HepG2 (cell line): ENCODE data around the gene SERPIND1.
A peak's percentile ranks its signal among the peaks of the same experiment; 100 is the strongest.

ENCODE experiments used
- DPF2 ChIP-seq: sonication (generic); formaldehyde crosslinking; IDR thresholded peaks from 2 replicates; pipeline ENCODE4 v1.4.0; 2020; ENCODE audit warnings: mild to moderate bottlenecking, low read depth, missing genetic modification reagents, borderline replicate concordance
- HCFC1 ChIP-seq: fragments of 150-350 bp; IDR thresholded peaks from 2 replicates; pipeline ENCODE4 v1.6.1; 2014; ENCODE audit warnings: low read depth, low read length
- JUND ChIP-seq: sonication (generic); formaldehyde crosslinking; IDR thresholded peaks from 2 replicates; pipeline ENCODE4 v1.8.0; 2022; ENCODE audit warnings: mild to moderate bottlenecking, missing genetic modification reagents
- KLF13 ChIP-seq: sonication (generic); formaldehyde crosslinking; IDR thresholded peaks from 2 replicates; pipeline ENCODE4 v1.4.0; 2020; ENCODE audit warnings: mild to moderate bottlenecking, missing genetic modification reagents
- NFYB ChIP-seq: sonication (generic); formaldehyde crosslinking; IDR thresholded peaks from 2 replicates; pipeline ENCODE4 v1.4.0; 2020; ENCODE audit warnings: missing genetic modification reagents
- POLR2A ChIP-seq, 2 experiments: IDR thresholded peaks; 2 replicates each; pipeline ENCODE4 v1.6.1; 2011; ENCODE audit warnings: low read depth in 2 of 2, low read length in 2 of 2, mild to moderate bottlenecking in 1 of 2, moderate library complexity in 1 of 2; ENCODE audit not compliant: insufficient read depth in 1 of 2
- TEAD2 ChIP-seq: sonication (generic); formaldehyde crosslinking; IDR thresholded peaks from 2 replicates; pipeline ENCODE4 v1.9.0; 2021; ENCODE audit warnings: missing genetic modification reagents
- ZC3H13 ChIP-seq: sonication (generic); formaldehyde crosslinking; IDR thresholded peaks from 2 replicates; pipeline ENCODE4 v1.8.1; 2023; ENCODE audit warnings: mild to moderate bottlenecking, missing genetic modification reagents, moderate library complexity
- ZNF207 ChIP-seq: fragments of 450-650 bp; IDR thresholded peaks from 2 replicates; pipeline ENCODE4 v1.6.1; 2016; ENCODE audit warnings: antibody characterized with exemption, borderline replicate concordance
- ZNF274 ChIP-seq: sonication (generic); formaldehyde crosslinking; IDR thresholded peaks from 2 replicates; pipeline ENCODE4 v1.5.1; 2020; ENCODE audit warnings: mild to moderate bottlenecking, missing genetic modification reagents
- TF ChIP-seq, protein P1 (sequence below): sonication (generic); formaldehyde crosslinking; IDR thresholded peaks from 2 replicates; pipeline ENCODE4 v1.4.0; 2020; ENCODE audit warnings: missing genetic modification reagents
- TF ChIP-seq, protein P2 (sequence below): sonication (generic); formaldehyde crosslinking; IDR thresholded peaks from 2 replicates; pipeline ENCODE4 v1.8.0; 2022; ENCODE audit warnings: low read depth, missing genetic modification reagents
- TF ChIP-seq, protein P3 (sequence below): sonication (generic); formaldehyde crosslinking; IDR thresholded peaks from 2 replicates; pipeline ENCODE4 v1.5.0; 2020; ENCODE audit warnings: mild to moderate bottlenecking, missing genetic modification reagents, moderate library complexity
- TF ChIP-seq, protein P4 (sequence below): sonication (generic); formaldehyde crosslinking; conservative IDR thresholded peaks from 2 replicates; pipeline ENCODE4 v1.4.0; 2020; ENCODE audit warnings: missing genetic modification reagents

DNA sequence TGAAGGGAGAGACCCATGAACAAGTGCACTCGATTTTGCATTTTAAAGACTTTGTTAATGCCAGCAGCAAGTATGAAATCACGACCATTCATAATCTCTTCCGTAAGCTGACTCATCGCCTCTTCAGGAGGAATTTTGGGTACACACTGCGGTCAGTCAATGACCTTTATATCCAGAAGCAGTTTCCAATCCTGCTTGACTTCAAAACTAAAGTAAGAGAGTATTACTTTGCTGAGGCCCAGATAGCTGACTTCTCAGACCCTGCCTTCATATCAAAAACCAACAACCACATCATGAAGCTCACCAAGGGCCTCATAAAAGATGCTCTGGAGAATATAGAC lies 5.9 kb downstream of the SERPIND1 start:
- TF ChIP-seq, protein P1, sequence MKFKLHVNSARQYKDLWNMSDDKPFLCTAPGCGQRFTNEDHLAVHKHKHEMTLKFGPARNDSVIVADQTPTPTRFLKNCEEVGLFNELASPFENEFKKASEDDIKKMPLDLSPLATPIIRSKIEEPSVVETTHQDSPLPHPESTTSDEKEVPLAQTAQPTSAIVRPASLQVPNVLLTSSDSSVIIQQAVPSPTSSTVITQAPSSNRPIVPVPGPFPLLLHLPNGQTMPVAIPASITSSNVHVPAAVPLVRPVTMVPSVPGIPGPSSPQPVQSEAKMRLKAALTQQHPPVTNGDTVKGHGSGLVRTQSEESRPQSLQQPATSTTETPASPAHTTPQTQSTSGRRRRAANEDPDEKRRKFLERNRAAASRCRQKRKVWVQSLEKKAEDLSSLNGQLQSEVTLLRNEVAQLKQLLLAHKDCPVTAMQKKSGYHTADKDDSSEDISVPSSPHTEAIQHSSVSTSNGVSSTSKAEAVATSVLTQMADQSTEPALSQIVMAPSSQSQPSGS = no peak
- TF ChIP-seq ZNF274 (no peak), NFYB (CRISPR knock-in tag) (no peak), ZC3H13 (no peak), POLR2A (IDR thresholded peaks at IDR 0.05; ENCODE audit: insufficient read depth in 1 of 2, low read depth in 2 of 2, low read length in 2 of 2) (peak in 1 of 2 experiments; percentile 10; a peak in 1 of 4 replicates), DPF2 (CRISPR knock-in tag) (no peak), JUND (no peak), TEAD2 (CRISPR knock-in tag) (no peak), ZNF207 (no peak), KLF13 (CRISPR knock-in tag) (no peak), HCFC1 (no peak)
- TF ChIP-seq, protein P2, sequence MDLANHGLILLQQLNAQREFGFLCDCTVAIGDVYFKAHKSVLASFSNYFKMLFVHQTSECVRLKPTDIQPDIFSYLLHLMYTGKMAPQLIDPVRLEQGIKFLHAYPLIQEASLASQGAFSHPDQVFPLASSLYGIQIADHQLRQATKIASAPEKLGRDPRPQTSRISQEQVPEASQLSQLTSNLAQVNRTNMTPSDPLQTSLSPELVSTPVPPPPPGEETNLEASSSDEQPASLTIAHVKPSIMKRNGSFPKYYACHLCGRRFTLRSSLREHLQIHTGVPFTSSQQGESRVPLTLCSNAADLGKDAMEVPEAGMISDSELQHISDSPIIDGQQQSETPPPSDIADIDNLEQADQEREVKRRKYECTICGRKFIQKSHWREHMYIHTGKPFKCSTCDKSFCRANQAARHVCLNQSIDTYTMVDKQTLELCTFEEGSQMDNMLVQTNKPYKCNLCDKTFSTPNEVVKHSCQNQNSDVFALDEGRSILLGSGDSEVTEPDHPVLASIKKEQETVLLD = no peak
- TF ChIP-seq, protein P3, sequence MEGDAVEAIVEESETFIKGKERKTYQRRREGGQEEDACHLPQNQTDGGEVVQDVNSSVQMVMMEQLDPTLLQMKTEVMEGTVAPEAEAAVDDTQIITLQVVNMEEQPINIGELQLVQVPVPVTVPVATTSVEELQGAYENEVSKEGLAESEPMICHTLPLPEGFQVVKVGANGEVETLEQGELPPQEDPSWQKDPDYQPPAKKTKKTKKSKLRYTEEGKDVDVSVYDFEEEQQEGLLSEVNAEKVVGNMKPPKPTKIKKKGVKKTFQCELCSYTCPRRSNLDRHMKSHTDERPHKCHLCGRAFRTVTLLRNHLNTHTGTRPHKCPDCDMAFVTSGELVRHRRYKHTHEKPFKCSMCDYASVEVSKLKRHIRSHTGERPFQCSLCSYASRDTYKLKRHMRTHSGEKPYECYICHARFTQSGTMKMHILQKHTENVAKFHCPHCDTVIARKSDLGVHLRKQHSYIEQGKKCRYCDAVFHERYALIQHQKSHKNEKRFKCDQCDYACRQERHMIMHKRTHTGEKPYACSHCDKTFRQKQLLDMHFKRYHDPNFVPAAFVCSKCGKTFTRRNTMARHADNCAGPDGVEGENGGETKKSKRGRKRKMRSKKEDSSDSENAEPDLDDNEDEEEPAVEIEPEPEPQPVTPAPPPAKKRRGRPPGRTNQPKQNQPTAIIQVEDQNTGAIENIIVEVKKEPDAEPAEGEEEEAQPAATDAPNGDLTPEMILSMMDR = no peak
- TF ChIP-seq, protein P4, sequence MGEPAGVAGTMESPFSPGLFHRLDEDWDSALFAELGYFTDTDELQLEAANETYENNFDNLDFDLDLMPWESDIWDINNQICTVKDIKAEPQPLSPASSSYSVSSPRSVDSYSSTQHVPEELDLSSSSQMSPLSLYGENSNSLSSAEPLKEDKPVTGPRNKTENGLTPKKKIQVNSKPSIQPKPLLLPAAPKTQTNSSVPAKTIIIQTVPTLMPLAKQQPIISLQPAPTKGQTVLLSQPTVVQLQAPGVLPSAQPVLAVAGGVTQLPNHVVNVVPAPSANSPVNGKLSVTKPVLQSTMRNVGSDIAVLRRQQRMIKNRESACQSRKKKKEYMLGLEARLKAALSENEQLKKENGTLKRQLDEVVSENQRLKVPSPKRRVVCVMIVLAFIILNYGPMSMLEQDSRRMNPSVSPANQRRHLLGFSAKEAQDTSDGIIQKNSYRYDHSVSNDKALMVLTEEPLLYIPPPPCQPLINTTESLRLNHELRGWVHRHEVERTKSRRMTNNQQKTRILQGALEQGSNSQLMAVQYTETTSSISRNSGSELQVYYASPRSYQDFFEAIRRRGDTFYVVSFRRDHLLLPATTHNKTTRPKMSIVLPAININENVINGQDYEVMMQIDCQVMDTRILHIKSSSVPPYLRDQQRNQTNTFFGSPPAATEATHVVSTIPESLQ (CRISPR knock-in tag) = no peak
